Hepatocyte (in vitro differentiated cells): ENCODE measurements around the gene DPH1.

Source experiments
- CTCF ChIP-seq: fragments of 200-600 bp; sonication (generic); IDR thresholded peaks from 2 replicates; pipeline ENCODE4 v1.5.1; 2016; ENCODE audit warnings: antibody characterized with exemption, mild to moderate bottlenecking; ENCODE audit not compliant: poor library complexity
- EZH2 ChIP-seq: fragments of 200-600 bp; sonication (generic); IDR thresholded peaks from 2 replicates; pipeline ENCODE4 v1.6.1; 2016; ENCODE audit warnings: antibody characterized with exemption, mild to moderate bottlenecking, borderline replicate concordance

- TF ChIP-seq EZH2 (no peak), CTCF (no peak)
Measured at GRCh38 chr17:2062571-2063183, 32.7 kb downstream of the DPH1 start.
